Measurements from ENCODE around the gene SOSTDC1.

Gene SOSTDC1

GRCh38 chr7:16417906-16418305 lies 47.6 kb downstream of the SOSTDC1 start:
- in situ Hi-C loops (cut with MboI; ENCODE audit: low sequenced_read_pairs, unreplicated experiment): no loop called here
- TF ChIP-seq, protein P1, sequence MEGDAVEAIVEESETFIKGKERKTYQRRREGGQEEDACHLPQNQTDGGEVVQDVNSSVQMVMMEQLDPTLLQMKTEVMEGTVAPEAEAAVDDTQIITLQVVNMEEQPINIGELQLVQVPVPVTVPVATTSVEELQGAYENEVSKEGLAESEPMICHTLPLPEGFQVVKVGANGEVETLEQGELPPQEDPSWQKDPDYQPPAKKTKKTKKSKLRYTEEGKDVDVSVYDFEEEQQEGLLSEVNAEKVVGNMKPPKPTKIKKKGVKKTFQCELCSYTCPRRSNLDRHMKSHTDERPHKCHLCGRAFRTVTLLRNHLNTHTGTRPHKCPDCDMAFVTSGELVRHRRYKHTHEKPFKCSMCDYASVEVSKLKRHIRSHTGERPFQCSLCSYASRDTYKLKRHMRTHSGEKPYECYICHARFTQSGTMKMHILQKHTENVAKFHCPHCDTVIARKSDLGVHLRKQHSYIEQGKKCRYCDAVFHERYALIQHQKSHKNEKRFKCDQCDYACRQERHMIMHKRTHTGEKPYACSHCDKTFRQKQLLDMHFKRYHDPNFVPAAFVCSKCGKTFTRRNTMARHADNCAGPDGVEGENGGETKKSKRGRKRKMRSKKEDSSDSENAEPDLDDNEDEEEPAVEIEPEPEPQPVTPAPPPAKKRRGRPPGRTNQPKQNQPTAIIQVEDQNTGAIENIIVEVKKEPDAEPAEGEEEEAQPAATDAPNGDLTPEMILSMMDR (IDR thresholded peaks at IDR 0.05; ENCODE audit: borderline replicate concordance, control extremely low read depth, extremely low read depth, insufficient read depth, missing control alignments): no peak
- DNase-seq (ENCODE audit: low spot score): no peak

DNA sequence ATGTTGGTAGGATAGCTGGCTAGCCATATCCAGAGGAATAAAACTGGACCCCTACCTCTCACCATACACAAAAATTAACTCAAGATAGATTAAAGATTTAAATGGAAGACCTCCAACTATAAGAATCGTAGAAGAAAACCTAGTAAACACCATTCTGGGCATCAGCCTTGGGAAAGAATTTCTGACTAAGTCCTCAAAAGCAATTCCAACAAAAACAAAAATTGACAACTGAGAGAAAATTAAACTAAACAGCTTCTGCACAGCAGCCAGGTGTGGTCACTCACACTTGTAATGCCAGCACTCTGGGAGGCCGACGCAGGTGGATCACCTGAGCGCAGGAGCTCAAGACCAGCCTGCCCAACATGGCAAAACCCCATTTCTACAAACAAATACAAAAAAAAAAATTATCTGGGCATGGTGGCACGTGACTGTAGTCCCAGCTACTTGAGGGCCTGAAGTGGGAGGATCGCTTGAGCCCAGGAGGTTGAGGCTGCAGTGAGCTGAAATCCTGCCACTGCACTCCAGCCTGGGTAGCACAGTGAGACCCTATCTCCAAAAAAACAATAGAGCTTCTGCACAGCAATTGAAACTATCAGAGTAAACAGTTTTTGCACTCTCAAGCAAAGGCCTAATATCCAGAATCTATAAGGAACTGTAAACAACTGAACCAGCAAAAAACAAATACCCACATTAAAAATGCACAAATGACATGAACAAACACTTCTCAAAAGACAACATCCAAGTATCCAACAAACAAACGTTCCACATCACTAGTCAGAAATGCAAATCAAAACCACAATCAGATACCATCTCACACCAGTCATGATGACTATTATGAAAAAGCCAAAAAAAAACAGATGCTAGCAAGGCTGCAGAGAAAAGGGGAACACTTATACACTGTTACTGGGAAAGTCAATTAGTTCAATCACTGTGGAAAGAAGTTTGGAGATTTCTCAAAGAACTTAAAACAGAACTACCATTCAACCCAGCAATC lies 49.0 kb downstream of the SOSTDC1 start:
- no peak for DNase-seq (ENCODE audit: low spot score)
- TF ChIP-seq, protein P1 (IDR thresholded peaks at IDR 0.05; ENCODE audit: borderline replicate concordance, control extremely low read depth, extremely low read depth, insufficient read depth, missing control alignments): no peak
- in situ Hi-C loops (cut with MboI; ENCODE audit: low sequenced_read_pairs, unreplicated experiment): no loop called here

GRCh38 chr7:16412274-16413254 lies 53.0 kb downstream of the SOSTDC1 start:
- no peak for DNase-seq (ENCODE audit: low spot score)
- in situ Hi-C loops (cut with MboI; ENCODE audit: low sequenced_read_pairs, unreplicated experiment): no loop called here

More at GRCh38 chr7:16412274-16413254, 53.0 kb downstream of the SOSTDC1 start:
- TF ChIP-seq, protein P1 (IDR thresholded peaks at IDR 0.05; ENCODE audit: borderline replicate concordance, control extremely low read depth, extremely low read depth, insufficient read depth, missing control alignments): no peak
